Thyroid gland (tissue), 4 donors: ENCODE data around the gene BAG1. TPM values are rescaled to one million over a fixed set of nuclear protein-coding genes. Genes with fewer than 3 reads are reported as not detected.

Experiments
- DNase-seq, 2 donors: peaks; one replicate each; pipeline ENCODE4 v3.0.0-alpha.2; 2019
- H3K27ac ChIP-seq, 3 donors: fragments of 200-600 bp; sonication (generic); 1 replicate in 2 of 3; 2 replicates in 1 of 3; pipeline ENCODE4 v1.5.1; 2016 to 2019; ENCODE audit warnings: mild to moderate bottlenecking in 1 of 3, moderate library complexity in 1 of 3
- H3K27me3 ChIP-seq: fragments of 200-600 bp; sonication (generic); one replicate; pipeline ENCODE4 v1.5.1; 2019
- H3K36me3 ChIP-seq, 2 donors: fragments of 200-600 bp; sonication (generic); one replicate each; pipeline ENCODE4 v1.5.1; 2016 to 2019
- H3K4me1 ChIP-seq, 2 donors: fragments of 200-600 bp; sonication (generic); one replicate each; pipeline ENCODE4 v1.5.1; 2017 to 2019
- H3K4me3 ChIP-seq, 3 donors: fragments of 200-600 bp; sonication (generic); replicated peaks in 1 of 3; 1 replicate in 2 of 3; 2 replicates in 1 of 3; pipeline ENCODE4 v1.5.1; 2016; ENCODE audit warnings: mild to moderate bottlenecking in 1 of 3
- H3K9me3 ChIP-seq: fragments of 200-600 bp; sonication (generic); one replicate; pipeline ENCODE4 v1.5.1; 2017
- CTCF ChIP-seq, 6 experiments: fragments of 200-600 bp in 3 of 6; fragments of 450-650 bp in 3 of 6; sonication (generic) in 3 of 6; IDR thresholded peaks; one replicate each; pipeline ENCODE4 v1.5.1; 2016 to 2019; ENCODE audit warnings: antibody characterized with exemption in 6 of 6, mild to moderate bottlenecking in 2 of 6, inconsistent platforms in 1 of 6, moderate library complexity in 1 of 6
- POLR2A ChIP-seq, 2 donors: fragments of 450-650 bp; IDR thresholded peaks; one replicate each; pipeline ENCODE4 v1.6.1; 2017; ENCODE audit warnings: antibody characterized with exemption in 2 of 2, mild to moderate bottlenecking in 2 of 2, moderate library complexity in 1 of 2
- WGBS, 2 donors: methylation state at CpG; one replicate each; pipeline ENCODE4 v1.1.5; 2017; 5-methylcytosine and 5-hydroxymethylcytosine counted together
- intact Hi-C: fragments of 100-400 bp; cut with DNase I; formaldehyde crosslinking; loops from one replicate; pipeline ENCODE4 v1.15.1; 2023
- total RNA-seq, 4 donors: library from RNA; depleted of rRNA; stranded (reverse); fragments of >200 nt; gene quantifications; one replicate each; pipeline ENCODE4 v1.2.3, GENCODE V29; 2016

Gene BAG1
- total RNA-seq, 4 donors from 2014 or later: 72.0 to 135 (median 99.3) TPM

- WGBS, 2 donors: 93 to 95% methylated on average over 3 of the region's 3 CpGs
- peaks cover 82 to 88% of the 10 kb centered on the region in 2 donors for H3K36me3 ChIP-seq
- intact Hi-C loops: no loop called here
These were observed 41.5 kb upstream of the BAG1 start for GRCh38 chr9:33306037-33306436.

GRCh38 chr9:33304362-33304761 is 39.9 kb upstream of the BAG1 start:
- Histone ChIP-seq H3K4me1 (no peaks in the 10 kb centered on the region), H3K36me3 (peaks cover 74 to 83% of the 10 kb centered on the region in 2 donors), H3K27me3 (no peaks in the 10 kb centered on the region), H3K4me3 (no peak overlapping the region), H3K9me3 (no peaks in the 10 kb centered on the region), H3K27ac (no peak overlapping the region)
- no peak for DNase-seq
- TF ChIP-seq CTCF (IDR thresholded peaks at IDR 0.05) (no peak), POLR2A (IDR thresholded peaks at IDR 0.05) (no peak)
- WGBS, 2 donors: 95 to 97% methylated on average over 1 of the region's 1 CpG
- intact Hi-C loops: no loop called here

More at GRCh38 chr9:33306037-33306436, 41.5 kb upstream of the BAG1 start:
- Histone ChIP-seq H3K27ac (no peak overlapping the region), H3K27me3 (no peaks in the 10 kb centered on the region), H3K4me3 (no peak overlapping the region), H3K4me1 (no peaks in the 10 kb centered on the region), H3K9me3 (no peaks in the 10 kb centered on the region)
- TF ChIP-seq POLR2A (IDR thresholded peaks at IDR 0.05): no peak
- no peak for TF ChIP-seq CTCF (IDR thresholded peaks at IDR 0.05)
- no peak for DNase-seq

DNA sequence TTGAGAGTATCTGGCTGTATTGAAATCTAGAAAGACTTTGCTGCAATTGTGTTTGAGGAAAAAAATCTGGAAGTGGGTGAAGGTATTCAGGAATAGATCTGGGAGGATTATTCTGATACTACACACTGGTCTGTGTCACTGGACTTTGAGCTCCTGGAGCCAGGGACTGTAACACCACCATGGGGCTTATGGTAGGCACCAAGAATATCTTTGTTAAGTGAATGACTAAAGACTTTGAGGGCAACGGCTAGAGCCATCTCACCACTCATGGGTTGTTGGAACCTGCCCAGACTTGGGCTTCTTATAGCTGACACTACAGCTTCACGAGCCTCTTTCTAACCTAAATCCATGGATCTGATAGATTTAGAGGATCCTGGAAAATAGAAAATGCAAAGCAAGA is 36.0 kb upstream of the BAG1 start:
- no peaks in the 10 kb centered on the region for H3K27me3 ChIP-seq
- H3K4me1 ChIP-seq: peaks cover 8 to 25% of the 10 kb centered on the region in 2 donors
- TF ChIP-seq CTCF (IDR thresholded peaks at IDR 0.05): no peak
- TF ChIP-seq POLR2A (IDR thresholded peaks at IDR 0.05): no peak
- intact Hi-C loops: no loop called here
- H3K27ac ChIP-seq: no peak overlapping the region
- H3K36me3 ChIP-seq: peaks cover 42 to 65% of the 10 kb centered on the region in 2 donors
- no peak overlapping the region for H3K4me3 ChIP-seq
- 84 to 88% methylated on average over 2 of the region's 2 CpGs for WGBS, 2 donors
- H3K9me3 ChIP-seq: no peaks in the 10 kb centered on the region
- DNase-seq: no peak

- peaks cover 10 to 39% of the 10 kb centered on the region in 2 donors for H3K4me1 ChIP-seq
- WGBS, 2 donors: 67 to 71% methylated on average over 1 of the region's 1 CpG
- no peaks in the 10 kb centered on the region for H3K27me3 ChIP-seq
- no peak overlapping the region for H3K4me3 ChIP-seq
- intact Hi-C loops: no loop called here
- H3K27ac ChIP-seq: no peak overlapping the region
- no peaks in the 10 kb centered on the region for H3K9me3 ChIP-seq
- TF ChIP-seq POLR2A (IDR thresholded peaks at IDR 0.05) (no peak), CTCF (IDR thresholded peaks at IDR 0.05) (no peak)
- H3K36me3 ChIP-seq: peaks cover 18 to 40% of the 10 kb centered on the region in 2 donors
- peak; percentile 23 to 25 for DNase-seq
These were observed 32.9 kb upstream of the BAG1 start for GRCh38 chr9:33297432-33297831.

- no peak for DNase-seq
- Histone ChIP-seq H3K4me1 (peaks cover 24 to 52% of the 10 kb centered on the region in 2 donors), H3K36me3 (peaks cover 14 to 24% of the 10 kb centered on the region in 2 donors), H3K9me3 (no peaks in the 10 kb centered on the region), H3K27me3 (no peaks in the 10 kb centered on the region), H3K27ac (no peak overlapping the region), H3K4me3 (no peak overlapping the region)
- intact Hi-C loops: no loop called here
- WGBS, 2 donors: 91 to 92% methylated on average over 2 of the region's 2 CpGs
- TF ChIP-seq CTCF (IDR thresholded peaks at IDR 0.05) (no peak), POLR2A (IDR thresholded peaks at IDR 0.05) (no peak)
These were observed 31.1 kb upstream of the BAG1 start for GRCh38 chr9:33295571-33295970.
